HEK293T (cell line): ENCODE data around the gene CAPN13.

Experiments used
- ARNT ChIP-seq: fragments of 450-650 bp; IDR thresholded peaks from 2 replicates; pipeline ENCODE4 v1.6.1; 2017; ENCODE audit warnings: mild to moderate bottlenecking
- BHLHE40 ChIP-seq: fragments of 450-650 bp; IDR thresholded peaks from 2 replicates; pipeline ENCODE4 v1.6.1; 2016; ENCODE audit warnings: mild to moderate bottlenecking, moderate library complexity, borderline replicate concordance
- CTBP1 ChIP-seq: fragments of 450-650 bp; IDR thresholded peaks from 2 replicates; pipeline ENCODE4 v1.6.1; 2016; ENCODE audit warnings: borderline replicate concordance
- ELF4 ChIP-seq: fragments of 450-650 bp; IDR thresholded peaks from 2 replicates; pipeline ENCODE4 v1.6.1; 2017; ENCODE audit warnings: antibody characterized with exemption
- FOXA1 ChIP-seq: fragments of 450-650 bp; IDR thresholded peaks from 2 replicates; pipeline ENCODE4 v1.6.1; 2016; ENCODE audit warnings: mild to moderate bottlenecking
- FOXM1 ChIP-seq: fragments of 450-650 bp; IDR thresholded peaks from 2 replicates; pipeline ENCODE4 v1.6.1; 2017; ENCODE audit warnings: mild to moderate bottlenecking, borderline replicate concordance
- HDGF ChIP-seq: fragments of 450-650 bp; IDR thresholded peaks from 2 replicates; pipeline ENCODE4 v1.6.1; 2017; ENCODE audit warnings: antibody characterized with exemption, borderline replicate concordance
- L3MBTL2 ChIP-seq: fragments of 450-650 bp; conservative IDR thresholded peaks from 2 replicates; pipeline ENCODE4 v1.6.1; 2016; ENCODE audit warnings: mild to moderate bottlenecking
- NFRKB ChIP-seq: fragments of 450-650 bp; IDR thresholded peaks from 2 replicates; pipeline ENCODE4 v1.6.1; 2016; ENCODE audit warnings: mild to moderate bottlenecking, moderate library complexity
- SP1 ChIP-seq: fragments of 450-650 bp; IDR thresholded peaks from 2 replicates; pipeline ENCODE4 v1.6.1; 2017
- SUZ12 ChIP-seq: fragments of 450-650 bp; IDR thresholded peaks from 2 replicates; pipeline ENCODE4 v1.6.1; 2016; ENCODE audit warnings: mild to moderate bottlenecking
- TARDBP ChIP-seq: fragments of 450-650 bp; IDR thresholded peaks from 2 replicates; pipeline ENCODE4 v1.6.1; 2016
- ZNF384 ChIP-seq: fragments of 450-650 bp; IDR thresholded peaks from 2 replicates; pipeline ENCODE4 v1.6.1; 2016
- TF ChIP-seq, protein P1 (sequence below): fragments of 450-650 bp; IDR thresholded peaks from 2 replicates; pipeline ENCODE4 v1.6.1; 2016

- TF ChIP-seq SP1, result no peak
- TF ChIP-seq TARDBP, result no peak
- no peak for TF ChIP-seq ARNT
- no peak for TF ChIP-seq SUZ12
- TF ChIP-seq FOXM1, result no peak
- TF ChIP-seq NFRKB, result no peak
- no peak for TF ChIP-seq ELF4
- no peak for TF ChIP-seq ZNF384
- no peak for TF ChIP-seq HDGF
- no peak for TF ChIP-seq BHLHE40
- no peak for TF ChIP-seq L3MBTL2
- TF ChIP-seq FOXA1, result no peak
- TF ChIP-seq CTBP1, result no peak
- TF ChIP-seq, protein P1, sequence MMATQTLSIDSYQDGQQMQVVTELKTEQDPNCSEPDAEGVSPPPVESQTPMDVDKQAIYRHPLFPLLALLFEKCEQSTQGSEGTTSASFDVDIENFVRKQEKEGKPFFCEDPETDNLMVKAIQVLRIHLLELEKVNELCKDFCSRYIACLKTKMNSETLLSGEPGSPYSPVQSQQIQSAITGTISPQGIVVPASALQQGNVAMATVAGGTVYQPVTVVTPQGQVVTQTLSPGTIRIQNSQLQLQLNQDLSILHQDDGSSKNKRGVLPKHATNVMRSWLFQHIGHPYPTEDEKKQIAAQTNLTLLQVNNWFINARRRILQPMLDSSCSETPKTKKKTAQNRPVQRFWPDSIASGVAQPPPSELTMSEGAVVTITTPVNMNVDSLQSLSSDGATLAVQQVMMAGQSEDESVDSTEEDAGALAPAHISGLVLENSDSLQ, result no peak
These were observed 115.1 kb downstream of the CAPN13 start for GRCh38 chr2:30691948-30692828.
